Smooth muscle cell (in vitro differentiated cells): Measurements from ENCODE around the gene PPP1R1B. TPM values are rescaled to one million over a fixed set of nuclear protein-coding genes. Genes with fewer than 3 reads are reported as not detected.

Source experiments
- DNase-seq: peaks from one replicate; lab custom pipeline; 2025; ENCODE audit not compliant: unreplicated experiment; lab: John Stamatoyannopoulos, UW
- H2AFZ ChIP-seq: fragments of 200-600 bp; sonication (generic); 2 replicates; pipeline ENCODE4 v1.6.0; 2016; ENCODE audit warnings: antibody characterized with exemption, low read depth, mild to moderate bottlenecking
- H3F3A ChIP-seq: fragments of 200-600 bp; sonication (generic); 2 replicates; pipeline ENCODE4 v1.6.0; 2017; ENCODE audit warnings: antibody characterized with exemption, low read depth
- H3K27ac ChIP-seq: fragments of 200-600 bp; sonication (generic); 2 replicates; pipeline ENCODE4 v1.5.1; 2016; ENCODE audit warnings: low read depth, mild to moderate bottlenecking
- H3K27me3 ChIP-seq: fragments of 200-600 bp; sonication (generic); 2 replicates; pipeline ENCODE4 v1.6.1; 2016; ENCODE audit warnings: low read depth, mild to moderate bottlenecking
- H3K36me3 ChIP-seq: fragments of 200-600 bp; sonication (generic); 2 replicates; pipeline ENCODE4 v1.5.1; 2016; ENCODE audit warnings: low read depth
- H3K4me1 ChIP-seq: fragments of 200-600 bp; sonication (generic); 2 replicates; pipeline ENCODE4 v1.5.1; 2016; ENCODE audit warnings: low read depth
- H3K4me2 ChIP-seq: fragments of 200-600 bp; sonication (generic); 2 replicates; pipeline ENCODE4 v1.6.0; 2016; ENCODE audit warnings: mild to moderate bottlenecking
- H3K4me3 ChIP-seq: fragments of 200-600 bp; sonication (generic); 2 replicates; pipeline ENCODE4 v1.5.1; 2016; ENCODE audit warnings: mild to moderate bottlenecking
- H3K79me2 ChIP-seq: fragments of 200-600 bp; sonication (generic); 2 replicates; pipeline ENCODE4 v1.6.0; 2016; ENCODE audit warnings: low read depth, mild to moderate bottlenecking
- H3K9ac ChIP-seq: fragments of 200-600 bp; sonication (generic); 2 replicates; pipeline ENCODE4 v1.6.0; 2016; ENCODE audit warnings: low read depth
- H3K9me3 ChIP-seq: fragments of 200-600 bp; sonication (generic); replicated peaks from 2 replicates; pipeline ENCODE4 v1.5.1; 2016; ENCODE audit warnings: low read depth
- H4K20me1 ChIP-seq: fragments of 200-600 bp; sonication (generic); 2 replicates; pipeline ENCODE4 v1.6.0; 2016; ENCODE audit warnings: low read depth
- WGBS: methylation state at CpG from one replicate; pipeline ENCODE4 v1.1.7; 2016; ENCODE audit warnings: low lambda C conversion rate; 5-methylcytosine and 5-hydroxymethylcytosine counted together
- polyA plus RNA-seq: library from polyadenylated mRNA; unstranded; fragments of >200 nt; fragmentation: Nextera tagmentation; extraction: Ambion mirVana; gene quantifications from 2 replicates; pipeline ENCODE4 v1.2.1, GENCODE V29; 2016
- total RNA-seq: library from RNA; depleted of rRNA; stranded (reverse); fragments of >200 nt; gene quantifications from 2 replicates; pipeline ENCODE4 v1.2.3, GENCODE V29; 2014
- TF ChIP-seq, protein P1 (sequence below): fragments of 200-600 bp; sonication (generic); IDR thresholded peaks from 2 replicates; pipeline ENCODE4 v1.5.1; 2017; ENCODE audit warnings: borderline replicate concordance, mild to moderate bottlenecking, antibody characterized with exemption; ENCODE audit not compliant: insufficient read depth, poor library complexity, severe bottlenecking

Gene PPP1R1B
- total and polyA plus RNA-seq, 2 experiments from 2014 or later: not detected

DNA sequence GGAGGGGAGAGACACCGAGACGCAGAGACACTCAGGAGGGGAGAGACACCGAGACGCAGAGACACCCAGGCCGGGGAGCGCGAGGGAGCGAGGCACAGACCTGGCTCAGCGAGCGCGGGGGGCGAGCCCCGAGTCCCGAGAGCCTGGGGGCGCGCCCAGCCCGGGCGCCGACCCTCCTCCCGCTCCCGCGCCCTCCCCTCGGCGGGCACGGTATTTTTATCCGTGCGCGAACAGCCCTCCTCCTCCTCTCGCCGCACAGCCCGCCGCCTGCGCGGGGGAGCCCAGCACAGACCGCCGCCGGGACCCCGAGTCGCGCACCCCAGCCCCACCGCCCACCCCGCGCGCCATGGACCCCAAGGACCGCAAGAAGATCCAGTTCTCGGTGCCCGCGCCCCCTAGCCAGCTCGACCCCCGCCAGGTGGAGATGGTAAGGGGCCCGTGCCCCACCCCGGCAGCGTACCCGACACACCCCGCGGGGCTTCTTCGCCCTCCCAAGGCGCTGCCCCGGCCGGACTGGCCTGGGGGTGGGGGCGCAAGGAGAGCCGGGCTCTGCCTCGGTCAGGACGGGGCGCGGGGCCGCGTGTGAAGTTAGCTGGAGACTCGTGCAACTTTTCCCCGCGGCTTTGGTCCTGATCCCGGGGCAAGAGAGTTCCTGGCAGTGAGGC, 427 bp downstream of the PPP1R1B start:
- no peak overlapping the region for H3K27ac ChIP-seq
- peaks cover 81% of the 10 kb centered on the region for H3K27me3 ChIP-seq
- no peak for DNase-seq
- H3K4me1 ChIP-seq: peaks cover 14% of the 10 kb centered on the region
- peaks cover 3% of the 10 kb centered on the region for H3F3A ChIP-seq
- TF ChIP-seq, protein P1, sequence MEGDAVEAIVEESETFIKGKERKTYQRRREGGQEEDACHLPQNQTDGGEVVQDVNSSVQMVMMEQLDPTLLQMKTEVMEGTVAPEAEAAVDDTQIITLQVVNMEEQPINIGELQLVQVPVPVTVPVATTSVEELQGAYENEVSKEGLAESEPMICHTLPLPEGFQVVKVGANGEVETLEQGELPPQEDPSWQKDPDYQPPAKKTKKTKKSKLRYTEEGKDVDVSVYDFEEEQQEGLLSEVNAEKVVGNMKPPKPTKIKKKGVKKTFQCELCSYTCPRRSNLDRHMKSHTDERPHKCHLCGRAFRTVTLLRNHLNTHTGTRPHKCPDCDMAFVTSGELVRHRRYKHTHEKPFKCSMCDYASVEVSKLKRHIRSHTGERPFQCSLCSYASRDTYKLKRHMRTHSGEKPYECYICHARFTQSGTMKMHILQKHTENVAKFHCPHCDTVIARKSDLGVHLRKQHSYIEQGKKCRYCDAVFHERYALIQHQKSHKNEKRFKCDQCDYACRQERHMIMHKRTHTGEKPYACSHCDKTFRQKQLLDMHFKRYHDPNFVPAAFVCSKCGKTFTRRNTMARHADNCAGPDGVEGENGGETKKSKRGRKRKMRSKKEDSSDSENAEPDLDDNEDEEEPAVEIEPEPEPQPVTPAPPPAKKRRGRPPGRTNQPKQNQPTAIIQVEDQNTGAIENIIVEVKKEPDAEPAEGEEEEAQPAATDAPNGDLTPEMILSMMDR: no peak
- peak overlapping the region; percentile 84 for H3K4me2 ChIP-seq
- no peaks in the 10 kb centered on the region for H4K20me1 ChIP-seq
- no peak overlapping the region for H2AFZ ChIP-seq
- H3K9me3 ChIP-seq: no peaks in the 10 kb centered on the region
- WGBS: 4% methylated on average over 42 of the region's 72 CpGs
- peak overlapping the region; percentile 49 for H3K4me3 ChIP-seq
- no peaks in the 10 kb centered on the region for H3K36me3 ChIP-seq
- H3K9ac ChIP-seq: no peak overlapping the region
- H3K79me2 ChIP-seq: no peaks in the 10 kb centered on the region

DNA sequence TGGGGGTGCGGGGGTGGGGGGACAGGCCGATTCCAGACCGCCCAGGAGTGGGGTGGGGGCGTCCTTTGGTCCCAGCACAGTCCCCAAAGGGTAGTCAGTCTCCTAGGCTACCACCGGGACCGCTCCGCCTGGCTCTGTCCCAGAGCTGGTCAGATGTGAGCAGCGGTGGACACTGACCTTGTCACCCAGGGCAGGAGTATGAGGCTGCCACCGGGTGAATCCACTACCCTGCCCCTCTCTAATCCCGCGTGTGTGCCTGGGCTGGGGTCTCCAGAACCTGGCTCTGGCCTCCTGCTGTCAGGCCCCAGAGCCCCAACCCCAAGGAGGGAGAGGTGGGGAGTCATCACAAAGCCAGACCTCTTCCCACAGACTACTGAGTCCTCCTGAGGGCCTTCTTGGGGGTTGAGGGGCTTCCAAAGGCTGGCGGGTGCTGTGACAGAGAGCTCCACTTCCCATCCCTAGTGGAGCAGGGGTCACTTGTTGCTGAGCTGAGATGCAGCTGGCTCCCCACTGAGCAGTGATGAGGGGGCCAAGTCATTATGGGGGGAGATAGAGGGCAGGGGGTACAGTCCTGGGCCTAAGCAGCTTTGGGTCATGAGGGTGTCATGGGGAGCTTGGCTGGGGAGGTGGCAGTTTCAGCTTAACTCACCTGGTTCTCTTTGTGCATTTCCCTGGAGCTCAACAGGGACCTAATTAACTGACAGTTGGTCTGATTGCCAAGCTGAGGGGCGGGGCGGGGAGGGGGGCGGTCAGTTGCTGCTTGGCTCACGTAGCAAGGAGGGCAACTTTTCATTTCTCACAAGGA, 1.2 kb downstream of the PPP1R1B start:
- H3K27me3 ChIP-seq: peaks cover 86% of the 10 kb centered on the region
- H3K27ac ChIP-seq: no peak overlapping the region
- no peaks in the 10 kb centered on the region for H4K20me1 ChIP-seq
- no peak overlapping the region for H2AFZ ChIP-seq
- H3F3A ChIP-seq: no peaks in the 10 kb centered on the region
- peaks cover 14% of the 10 kb centered on the region for H3K4me1 ChIP-seq
- no peaks in the 10 kb centered on the region for H3K79me2 ChIP-seq
- H3K4me3 ChIP-seq: peak overlapping the region; percentile 49
- H3K9me3 ChIP-seq: no peaks in the 10 kb centered on the region
- no peak for DNase-seq
- no peaks in the 10 kb centered on the region for H3K36me3 ChIP-seq
- TF ChIP-seq, protein P1: no peak
- 33% methylated on average over 13 of the region's 16 CpGs for WGBS
- H3K9ac ChIP-seq: no peak overlapping the region
- peak overlapping the region; percentile 84 for H3K4me2 ChIP-seq

DNA sequence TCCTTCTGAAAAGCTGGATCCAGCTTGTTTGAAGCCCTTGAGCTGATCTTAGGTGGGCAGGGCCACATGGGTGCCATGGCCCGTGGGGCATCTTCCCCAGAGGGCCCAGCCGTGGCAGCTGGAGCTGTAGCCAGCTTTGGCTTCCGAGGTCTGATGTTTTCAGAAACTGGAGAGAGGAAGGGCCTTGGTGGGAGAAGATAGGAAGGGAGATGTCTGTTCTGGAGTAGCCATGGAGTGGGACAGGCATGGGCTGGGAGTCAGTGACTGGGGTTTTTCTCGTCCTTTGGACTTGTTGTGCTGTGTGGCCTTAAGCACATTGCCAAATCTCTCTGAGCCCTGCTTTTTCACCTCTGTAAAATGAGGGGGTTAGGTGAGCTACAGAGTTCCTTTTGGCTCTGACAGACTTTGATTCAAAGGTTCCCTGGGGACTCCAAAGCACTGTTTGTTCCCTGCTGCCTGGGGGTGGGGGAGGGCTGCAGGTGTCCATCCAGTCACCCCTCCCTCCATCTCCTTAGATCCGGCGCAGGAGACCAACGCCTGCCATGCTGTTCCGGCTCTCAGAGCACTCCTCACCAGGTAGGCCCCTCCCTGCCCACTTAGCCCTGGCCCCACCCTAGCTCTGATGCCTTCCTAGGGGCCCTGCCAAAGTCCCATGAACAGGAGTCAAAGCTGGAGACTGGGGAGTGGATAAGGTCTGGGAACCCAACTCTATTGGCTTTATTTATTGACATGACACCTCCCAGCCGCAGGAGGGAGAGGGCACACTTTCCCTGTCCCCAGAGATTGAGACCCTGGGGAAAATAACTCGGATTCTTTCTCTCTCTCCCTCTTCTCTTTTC, 2.1 kb downstream of the PPP1R1B start:
- peaks cover 83% of the 10 kb centered on the region for H3K27me3 ChIP-seq

More for the DNA sequence above, 2.1 kb downstream of the PPP1R1B start:
- 67% methylated on average over 10 of the region's 10 CpGs for WGBS
- H3K4me2 ChIP-seq: no peak overlapping the region
- no peaks in the 10 kb centered on the region for H3K9me3 ChIP-seq
- H2AFZ ChIP-seq: no peak overlapping the region
- H3K9ac ChIP-seq: no peak overlapping the region
- H3K27ac ChIP-seq: no peak overlapping the region
- peaks cover 14% of the 10 kb centered on the region for H3K4me1 ChIP-seq
- no peaks in the 10 kb centered on the region for H3K36me3 ChIP-seq
- DNase-seq: no peak
- TF ChIP-seq, protein P1: no peak
- H4K20me1 ChIP-seq: no peaks in the 10 kb centered on the region
- no peaks in the 10 kb centered on the region for H3K79me2 ChIP-seq
- no peak overlapping the region for H3K4me3 ChIP-seq
- no peaks in the 10 kb centered on the region for H3F3A ChIP-seq
